C4-2B (cell line): ENCODE measurements around the gene POLR3A.

Experiments
- ZFX ChIP-seq: fragments of 450-650 bp; IDR thresholded peaks from 2 replicates; pipeline ENCODE4 v1.6.1; 2017
- TF ChIP-seq, protein P1 (sequence below): fragments of 450-650 bp; conservative IDR thresholded peaks from 2 replicates; pipeline ENCODE4 v1.5.1; 2017; ENCODE audit warnings: mild to moderate bottlenecking

DNA sequence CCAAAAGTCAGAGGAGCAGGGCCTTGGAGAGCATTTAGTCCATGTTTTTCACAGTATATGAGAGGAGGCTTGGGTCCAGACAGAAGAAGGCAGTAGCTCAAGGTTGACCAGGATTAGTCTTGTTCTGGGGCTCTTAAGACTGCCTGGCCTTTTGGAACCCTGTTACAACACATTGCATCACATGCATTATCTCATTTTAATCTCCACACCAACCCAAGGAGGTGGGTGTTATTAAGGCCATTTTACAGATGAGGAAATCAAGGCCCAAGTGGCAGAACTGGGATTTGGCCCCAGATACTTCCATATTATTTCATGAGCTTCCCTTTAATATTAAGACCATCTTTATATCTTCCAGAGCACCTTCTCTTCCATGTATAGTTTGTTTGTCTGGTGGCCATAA, 43.2 kb upstream of the POLR3A start:
- TF ChIP-seq, protein P1, sequence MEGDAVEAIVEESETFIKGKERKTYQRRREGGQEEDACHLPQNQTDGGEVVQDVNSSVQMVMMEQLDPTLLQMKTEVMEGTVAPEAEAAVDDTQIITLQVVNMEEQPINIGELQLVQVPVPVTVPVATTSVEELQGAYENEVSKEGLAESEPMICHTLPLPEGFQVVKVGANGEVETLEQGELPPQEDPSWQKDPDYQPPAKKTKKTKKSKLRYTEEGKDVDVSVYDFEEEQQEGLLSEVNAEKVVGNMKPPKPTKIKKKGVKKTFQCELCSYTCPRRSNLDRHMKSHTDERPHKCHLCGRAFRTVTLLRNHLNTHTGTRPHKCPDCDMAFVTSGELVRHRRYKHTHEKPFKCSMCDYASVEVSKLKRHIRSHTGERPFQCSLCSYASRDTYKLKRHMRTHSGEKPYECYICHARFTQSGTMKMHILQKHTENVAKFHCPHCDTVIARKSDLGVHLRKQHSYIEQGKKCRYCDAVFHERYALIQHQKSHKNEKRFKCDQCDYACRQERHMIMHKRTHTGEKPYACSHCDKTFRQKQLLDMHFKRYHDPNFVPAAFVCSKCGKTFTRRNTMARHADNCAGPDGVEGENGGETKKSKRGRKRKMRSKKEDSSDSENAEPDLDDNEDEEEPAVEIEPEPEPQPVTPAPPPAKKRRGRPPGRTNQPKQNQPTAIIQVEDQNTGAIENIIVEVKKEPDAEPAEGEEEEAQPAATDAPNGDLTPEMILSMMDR, result no peak
- no peak for TF ChIP-seq ZFX
